Fibroblast of the conjunctiva (primary cell): ENCODE measurements around the gene GGN.
"Not testable (repeated sequence)": the region's sequence is repeated elsewhere in the genome, so short reads cannot be mapped to it uniquely, and the experiment has no call there.

Experiments used
- DNase-seq: peaks from one replicate; pipeline ENCODE4 v3.0.0-alpha.2; 2010; ENCODE audit warnings: low read depth

The GGN gene

DNA sequence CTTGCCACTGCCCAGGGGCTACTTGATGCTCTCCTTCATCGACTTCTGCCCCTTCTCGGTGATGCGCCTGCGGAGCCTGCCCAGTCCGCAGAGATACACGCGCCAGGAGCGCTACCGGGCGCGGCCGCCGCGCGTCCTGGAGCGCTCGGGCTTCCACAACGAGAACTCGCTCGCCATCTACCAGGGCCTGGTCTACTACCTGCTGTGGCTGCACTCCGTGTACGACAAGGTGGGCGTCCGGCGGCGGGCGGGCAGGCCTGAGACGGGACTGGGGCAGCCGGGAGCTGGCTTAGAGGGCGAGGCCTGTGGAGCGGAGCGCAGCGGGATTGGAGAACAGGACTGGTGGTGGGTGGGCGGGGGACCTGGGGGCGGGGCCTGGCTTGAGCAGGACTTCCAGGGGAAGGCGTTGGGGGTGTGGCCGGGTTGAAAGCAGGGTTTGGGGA lies 26.2 kb downstream of the GGN start:
- no peak for DNase-seq

DNA sequence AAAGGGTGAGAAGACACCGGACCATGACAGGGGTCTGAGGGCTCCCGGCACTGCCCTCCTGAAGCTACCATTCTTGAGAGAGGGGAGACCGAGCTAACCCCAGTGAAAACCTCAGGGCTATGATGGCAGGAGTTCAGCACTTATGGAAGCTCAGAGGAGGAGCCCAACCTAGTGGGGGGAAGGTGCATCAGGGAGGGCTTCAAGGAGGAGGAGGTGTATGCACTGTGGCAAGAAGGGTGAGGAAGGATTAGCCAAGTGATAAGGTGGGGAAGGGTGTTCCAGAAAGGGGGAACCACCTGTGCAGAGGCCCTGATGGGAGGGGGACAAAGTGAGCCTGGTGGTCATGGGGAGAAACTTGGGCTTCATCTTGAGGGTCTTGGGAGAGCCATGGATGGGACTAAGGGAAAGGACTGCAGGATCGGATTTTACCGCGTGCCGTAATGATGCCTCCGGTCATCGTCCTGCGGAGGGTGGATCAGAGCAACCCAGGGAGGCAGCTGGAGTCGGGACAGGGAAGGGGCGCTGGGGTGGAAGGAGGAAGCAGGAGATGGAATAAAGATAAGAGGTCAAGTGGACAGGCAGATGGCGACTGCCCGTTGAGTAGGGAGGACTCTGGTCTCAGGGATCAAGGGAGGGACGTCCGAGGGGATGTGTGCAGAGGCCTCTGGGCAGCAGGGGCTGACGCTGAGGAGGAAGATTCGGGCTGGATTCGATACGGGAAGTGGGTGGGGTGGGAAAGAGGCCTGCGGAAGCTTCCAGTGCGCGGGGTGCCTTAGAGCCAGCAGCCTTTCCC lies 26.8 kb downstream of the GGN start:
- no peak for DNase-seq

DNA sequence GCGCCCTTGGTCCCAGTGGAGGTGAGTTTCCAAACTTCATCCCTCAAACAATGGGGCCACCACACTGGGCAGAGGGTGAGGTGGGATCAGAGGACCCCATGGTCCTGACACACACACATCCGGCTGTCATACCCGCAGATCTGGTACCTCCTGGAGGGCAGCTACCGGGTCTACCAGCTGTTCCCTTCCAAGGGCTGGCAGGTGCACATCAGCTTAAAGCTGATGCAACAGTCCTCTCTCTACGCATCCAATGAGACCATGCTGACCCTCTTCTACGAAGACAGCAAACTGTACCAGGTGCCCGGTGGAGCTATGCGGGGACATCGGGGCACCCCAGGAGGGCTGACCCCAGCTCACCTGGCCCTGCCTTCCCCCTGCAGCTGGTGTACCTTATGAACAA lies 27.5 kb downstream of the GGN start:
- no peak for DNase-seq

DNA sequence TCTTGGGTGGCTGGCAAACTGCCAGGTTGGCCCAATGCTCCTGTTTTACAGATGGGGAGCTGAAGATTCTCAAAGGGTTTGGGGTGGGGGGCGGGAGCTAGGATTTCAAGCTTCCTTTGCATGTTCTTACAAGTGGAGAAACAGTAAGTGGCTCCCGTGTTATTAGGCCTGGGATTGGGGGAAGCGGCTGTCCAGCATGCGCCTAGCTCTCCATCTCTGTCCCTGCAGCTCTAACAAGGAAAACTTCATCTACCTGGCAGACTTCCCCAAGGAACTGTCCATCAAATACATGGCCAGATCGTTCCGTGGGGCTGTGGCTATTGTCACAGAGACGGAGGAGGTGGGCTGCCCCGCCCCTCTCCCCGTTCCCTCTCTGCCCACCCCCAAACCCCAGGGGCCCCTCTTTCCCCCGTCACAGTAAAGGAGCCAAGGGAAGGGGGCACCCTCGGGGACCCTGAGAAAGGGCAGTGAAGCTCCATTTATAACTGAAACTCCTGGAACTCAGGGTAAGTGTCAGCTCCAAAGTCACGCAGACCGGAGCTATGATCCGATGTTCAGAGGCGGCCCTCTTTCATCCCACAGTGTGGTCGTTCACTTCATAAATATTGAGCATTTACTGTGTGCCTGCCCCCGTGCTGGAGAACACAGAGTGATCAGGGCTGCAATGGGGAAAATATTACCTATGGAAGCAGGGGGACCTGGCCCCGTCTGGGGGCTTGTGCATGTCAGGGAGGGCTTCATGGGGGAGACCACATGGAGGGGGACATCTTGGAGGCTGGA lies 28.4 kb downstream of the GGN start:
- DNase-seq = no peak

DNA sequence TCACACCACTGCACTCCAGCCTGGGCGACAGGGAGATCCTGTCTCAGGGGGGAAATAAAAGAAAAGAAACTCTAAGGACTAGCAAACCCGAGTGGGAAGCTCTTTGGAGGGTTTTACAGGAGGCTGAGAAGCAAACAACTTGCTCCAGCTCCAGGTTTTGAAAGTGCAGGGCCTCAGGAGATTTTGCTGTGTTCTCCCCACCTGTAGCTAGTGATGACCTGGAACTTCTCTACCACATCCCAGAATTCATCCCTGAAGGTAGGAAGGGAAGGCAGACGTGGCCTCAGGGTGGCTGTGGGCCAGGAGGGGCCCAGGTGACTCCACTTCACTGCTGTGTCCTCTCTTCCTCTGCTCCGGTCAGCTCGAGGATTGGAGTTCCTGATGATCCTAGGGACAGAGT lies 29.8 kb downstream of the GGN start:
- DNase-seq = no peak

DNA sequence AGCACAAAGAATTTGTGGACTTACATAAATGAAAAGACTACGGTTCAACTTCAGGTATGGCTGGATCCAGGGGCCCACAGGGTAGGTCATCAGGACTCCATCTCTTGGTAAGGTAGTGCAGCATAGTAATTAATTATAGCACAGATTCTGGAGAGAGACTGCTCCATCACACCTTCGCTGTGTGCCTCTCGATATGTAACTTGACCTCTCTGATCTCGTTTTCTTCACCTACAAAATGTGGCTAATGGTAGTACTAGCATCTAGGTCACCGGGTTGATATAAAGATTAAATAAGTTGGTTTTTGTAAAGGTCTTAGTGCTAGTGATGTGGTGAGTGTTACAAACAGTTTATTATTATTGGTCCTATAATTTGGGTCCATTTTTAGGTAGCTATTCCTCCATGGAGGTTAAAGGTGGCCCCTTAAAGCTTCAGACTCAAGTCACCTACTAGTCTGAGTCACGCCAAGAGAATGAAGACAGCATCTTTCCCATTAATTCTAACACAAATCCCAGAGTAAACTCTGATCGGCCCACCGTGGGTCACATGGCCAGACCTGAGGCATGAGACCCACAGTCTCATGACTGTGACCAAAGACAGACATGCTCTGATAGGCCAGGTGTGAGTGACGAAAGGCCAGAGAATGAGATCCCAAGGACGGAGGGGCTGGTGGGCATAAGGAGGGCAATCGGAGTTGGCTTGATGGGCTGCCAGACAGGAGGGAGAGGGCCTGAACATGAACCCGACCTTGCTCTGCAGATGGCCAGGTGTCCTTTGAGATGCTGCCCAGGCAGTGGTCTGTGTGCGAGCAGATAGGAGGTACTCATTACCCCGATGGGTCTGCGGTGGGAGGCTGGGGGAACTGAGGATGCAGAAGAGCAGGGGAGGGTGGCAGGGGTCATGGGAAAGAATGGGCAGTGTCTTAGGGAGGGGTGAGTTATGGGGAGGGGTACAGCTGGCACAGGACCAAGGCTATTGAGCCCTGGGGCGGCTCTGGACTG lies 31.8 kb downstream of the GGN start:
- DNase-seq = no peak

DNA sequence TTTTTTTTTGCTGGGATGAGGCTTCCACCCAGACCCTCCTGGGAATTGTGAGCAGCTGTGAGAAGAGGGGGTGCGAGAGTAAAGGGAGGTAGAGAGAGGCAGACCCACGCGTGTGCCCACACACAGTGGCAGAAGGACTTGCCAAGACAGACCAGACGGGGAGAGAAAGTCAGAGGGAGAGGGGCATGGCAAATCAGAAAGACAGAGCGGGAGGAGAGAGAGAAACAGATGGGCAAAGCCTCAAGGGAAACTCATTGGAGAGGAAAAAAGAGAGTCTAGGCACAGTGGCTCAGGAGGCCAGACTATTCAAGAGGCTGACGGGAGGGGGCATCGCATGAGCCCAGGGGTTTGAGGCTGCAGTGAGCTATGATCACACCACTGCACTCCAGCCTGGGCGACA lies 35.2 kb downstream of the GGN start:
- DNase-seq = no peak

DNA sequence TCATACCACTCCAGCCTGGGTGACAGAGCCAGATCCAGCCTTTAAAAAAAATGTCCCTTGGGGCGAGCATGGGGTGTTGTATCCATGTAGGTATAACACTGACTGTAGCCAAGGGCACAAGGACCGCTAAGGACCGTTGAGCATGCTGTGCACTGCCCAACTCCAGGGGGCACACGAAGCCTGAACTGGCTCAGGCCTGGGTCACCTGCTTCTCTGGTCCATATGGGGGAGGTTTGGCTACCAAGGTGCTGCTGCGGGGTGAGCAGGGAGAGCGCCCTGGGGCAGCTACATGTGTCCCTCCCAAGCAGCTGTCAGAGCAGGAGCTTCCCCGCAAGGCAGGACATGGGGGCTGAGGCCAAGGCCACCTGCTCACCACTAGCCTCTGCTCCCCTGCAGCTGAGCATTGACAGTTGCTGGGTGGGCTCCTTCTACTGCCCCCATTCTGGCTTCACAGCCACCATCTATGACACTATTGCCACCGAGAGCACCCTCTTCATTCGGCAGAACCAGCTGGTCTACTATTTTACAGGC lies 35.9 kb downstream of the GGN start:
- DNase-seq = no peak

DNA sequence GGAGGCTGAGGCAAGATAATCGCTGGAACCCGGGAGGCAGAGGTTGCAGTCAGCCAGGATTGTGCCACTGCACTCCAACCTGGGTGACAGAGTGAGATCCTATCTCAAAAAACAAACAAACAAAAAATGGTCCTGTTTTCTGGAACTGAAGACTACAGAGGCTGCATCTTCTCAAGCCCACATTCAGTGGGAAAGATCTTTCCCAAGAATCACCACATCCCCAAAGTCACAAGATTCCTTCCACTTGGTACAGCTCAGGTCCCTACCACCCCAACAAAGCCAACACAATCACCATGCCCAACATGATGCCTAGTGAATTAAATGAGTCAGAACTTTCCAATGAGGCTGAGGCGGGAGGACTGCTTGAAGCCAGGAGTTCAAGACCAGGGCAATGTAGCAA lies 37.0 kb downstream of the GGN start:
- DNase-seq = no peak

DNA sequence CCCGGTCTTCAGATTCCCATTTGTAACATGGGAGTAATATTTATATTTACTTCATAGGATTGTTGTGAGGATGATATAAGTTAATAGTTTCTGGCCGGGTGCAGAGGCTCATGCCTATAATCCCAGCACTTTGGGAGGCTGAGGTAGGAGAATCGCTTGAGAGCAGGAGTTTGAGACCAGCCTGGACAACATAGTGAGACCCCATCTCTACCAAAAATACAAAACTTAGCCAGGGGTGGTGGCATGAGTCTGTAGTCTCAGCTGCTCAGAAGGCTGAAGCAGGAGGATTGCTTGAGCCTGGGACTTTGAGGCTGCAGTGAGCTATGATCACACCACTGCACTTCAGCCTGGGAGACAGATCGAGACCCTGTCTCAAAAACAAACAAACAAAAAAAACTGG lies 41.0 kb downstream of the GGN start:
- DNase-seq = no peak

DNA sequence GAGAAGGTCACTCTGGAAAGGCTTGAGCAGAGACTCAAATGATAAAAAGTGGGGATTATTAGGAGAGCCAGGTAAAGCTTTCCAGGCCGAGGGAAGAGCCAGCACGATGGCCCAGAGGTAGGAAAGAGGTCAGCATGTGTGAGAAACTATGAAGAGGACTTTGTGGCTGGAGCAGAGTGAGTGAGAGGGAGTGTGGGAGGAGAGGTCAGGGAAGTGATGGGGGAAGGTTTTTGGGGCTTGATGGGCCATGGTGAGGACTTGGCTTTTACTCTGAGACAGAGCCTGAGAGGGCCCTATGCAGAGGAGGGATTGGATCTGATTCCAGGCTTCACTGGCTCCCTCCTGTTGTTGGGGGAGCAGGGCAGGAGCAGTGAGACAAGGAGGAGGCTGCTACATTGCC lies 46.9 kb downstream of the GGN start:
- no peak for DNase-seq

DNA sequence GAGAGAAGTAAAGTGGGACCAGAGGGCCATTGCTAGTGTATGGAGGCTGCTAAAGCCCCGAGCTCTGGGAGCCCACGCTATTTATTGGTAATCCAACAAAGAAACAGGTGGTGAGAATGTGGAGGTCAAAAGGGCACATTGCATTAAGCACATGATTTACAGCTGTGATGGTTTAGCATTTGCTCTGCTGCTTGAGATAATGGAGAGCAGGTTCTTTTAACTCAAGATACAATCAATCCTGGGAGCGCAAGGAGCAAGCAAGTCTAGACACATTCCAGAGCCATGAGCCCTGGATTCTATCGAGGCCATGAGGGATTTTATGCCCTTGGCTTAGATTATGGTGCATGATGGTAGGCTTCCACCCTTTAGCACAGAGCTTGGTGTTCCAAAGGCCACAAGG lies 48.8 kb downstream of the GGN start:
- DNase-seq = not testable (repeated sequence)

DNA sequence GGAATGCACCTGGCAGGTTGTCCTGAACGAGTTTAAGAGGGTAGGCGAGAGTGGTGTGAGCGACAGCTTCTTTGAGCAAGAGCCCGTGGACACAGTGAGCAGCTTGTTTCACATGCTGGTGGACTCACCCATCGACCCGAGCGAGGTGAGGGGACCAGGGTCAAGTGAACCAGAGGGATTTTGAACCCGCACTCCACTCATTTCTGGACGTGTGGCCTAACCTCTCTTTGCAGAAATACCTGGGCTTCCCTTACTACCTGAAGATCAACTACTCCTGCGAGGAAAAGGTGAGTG lies 50.5 kb downstream of the GGN start:
- no peak for DNase-seq

DNA sequence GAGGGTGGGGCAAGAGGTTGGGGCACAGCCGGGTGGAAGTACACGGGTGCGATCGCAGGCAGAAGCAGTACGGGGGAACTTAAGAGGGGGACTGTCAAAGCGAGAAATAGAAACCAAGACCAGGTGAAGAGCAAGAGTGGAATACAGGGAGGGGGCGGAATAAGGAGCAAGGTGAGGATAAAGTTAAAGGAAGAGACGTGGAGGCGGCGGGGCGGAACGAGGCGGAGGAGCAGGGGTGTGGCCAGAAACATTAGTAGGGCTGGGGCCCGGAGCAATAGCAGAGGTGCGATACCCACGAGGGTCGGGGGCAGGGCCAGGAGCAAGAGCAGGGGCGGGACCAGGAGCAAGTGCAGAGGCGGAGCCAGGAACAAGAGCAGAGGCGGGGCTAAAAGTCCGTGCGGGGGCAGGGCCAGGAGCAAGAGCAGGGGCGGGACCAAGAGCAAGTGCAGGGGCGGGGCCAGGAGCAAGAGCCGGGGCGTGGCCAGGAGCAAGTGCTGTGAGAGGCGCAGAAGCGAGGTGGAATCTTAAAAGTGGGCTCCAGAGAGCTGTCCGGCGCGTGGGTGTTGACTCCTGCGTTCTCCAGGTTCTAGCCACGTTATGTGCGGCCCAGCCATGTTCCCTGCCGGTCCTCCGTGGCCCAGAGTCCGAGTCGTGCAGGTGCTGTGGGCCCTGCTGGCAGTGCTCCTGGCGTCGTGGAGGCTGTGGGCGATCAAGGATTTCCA lies 51.0 kb downstream of the GGN start:
- peak; percentile 81 for DNase-seq

DNA sequence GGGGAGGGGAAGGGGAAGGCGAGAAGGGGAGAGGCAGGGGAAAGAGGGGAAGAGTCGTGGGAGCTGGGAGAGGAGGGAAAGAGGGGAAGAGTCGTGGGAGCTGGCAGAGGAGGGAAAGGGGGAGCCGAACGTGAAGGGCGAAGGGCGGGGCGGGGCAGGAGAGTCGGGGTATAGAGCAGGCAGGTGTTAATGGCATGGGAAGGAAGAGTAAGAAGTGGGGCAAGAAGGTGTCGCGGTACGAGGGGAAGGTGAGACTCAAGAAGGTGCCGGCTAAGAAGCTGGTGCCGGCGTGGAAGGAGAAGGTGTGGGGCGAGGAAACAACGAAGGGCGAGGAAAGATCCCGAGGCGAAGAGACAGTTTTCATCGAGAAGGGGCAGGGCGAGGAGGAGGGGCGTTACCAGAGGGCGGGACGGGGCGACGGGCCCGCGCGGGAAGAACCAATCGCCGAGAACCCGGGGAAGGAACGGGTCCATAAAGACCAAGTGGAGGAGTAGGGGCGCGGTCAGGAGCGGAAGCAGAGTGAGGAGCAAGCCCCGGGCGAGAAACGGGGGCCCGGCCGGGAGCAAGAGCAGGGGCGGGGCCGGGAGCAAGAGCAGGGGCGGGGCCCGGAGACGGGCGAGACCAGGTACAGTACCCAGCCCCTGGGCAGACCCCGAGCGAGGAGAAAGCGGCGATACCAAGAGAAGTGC lies 51.7 kb downstream of the GGN start:
- DNase-seq = peak; percentile 88
